Mesenchymal stem cell (in vitro differentiated cells and primary cell): ENCODE data around the gene MED20.

ENCODE experiments used
- DNase-seq: peaks from one replicate; pipeline ENCODE4 v3.0.0-alpha.2; 2013
- H2AFZ ChIP-seq: one replicate; pipeline ENCODE4 v1.6.1; 2013; ENCODE audit warnings: low read depth, mild to moderate bottlenecking, control low read depth, inconsistent platforms, low read length, moderate library complexity
- H2AK5ac ChIP-seq: 2 replicates; pipeline ENCODE4 v1.6.1; 2013; ENCODE audit warnings: low read length, moderate library complexity, mild to moderate bottlenecking, inconsistent platforms; ENCODE audit not compliant: severe bottlenecking
- H2BK120ac ChIP-seq: one replicate; pipeline ENCODE4 v1.6.1; 2013; ENCODE audit warnings: low read depth, mild to moderate bottlenecking, inconsistent platforms, low read length, moderate library complexity
- H2BK12ac ChIP-seq, 2 experiments: one replicate each; pipeline ENCODE4 v1.6.1; 2013; ENCODE audit warnings: inconsistent platforms in 2 of 2, low read length in 2 of 2, mild to moderate bottlenecking in 2 of 2, moderate library complexity in 2 of 2, control low read depth in 1 of 2
- H2BK15ac ChIP-seq: one replicate; pipeline ENCODE4 v1.6.1; 2013; ENCODE audit warnings: mild to moderate bottlenecking, low read depth, inconsistent platforms; ENCODE audit not compliant: poor library complexity, severe bottlenecking
- H2BK5ac ChIP-seq: 2 replicates; pipeline ENCODE4 v1.6.1; 2013; ENCODE audit warnings: low read depth, mild to moderate bottlenecking, low read length, control low read depth, inconsistent platforms; ENCODE audit not compliant: poor library complexity, severe bottlenecking
- H3K14ac ChIP-seq, 2 experiments: one replicate each; pipeline ENCODE4 v1.6.1; 2013; ENCODE audit warnings: inconsistent platforms in 2 of 2, low read length in 2 of 2, control low read depth in 1 of 2, mild to moderate bottlenecking in 1 of 2, moderate library complexity in 1 of 2
- H3K18ac ChIP-seq, 2 experiments: one replicate each; pipeline ENCODE4 v1.6.1; 2013; ENCODE audit warnings: inconsistent platforms in 2 of 2, low read length in 2 of 2, control low read depth in 1 of 2, low read depth in 1 of 2, mild to moderate bottlenecking in 1 of 2
- H3K23ac ChIP-seq, 2 experiments: one replicate each; pipeline ENCODE4 v1.6.1; 2013; ENCODE audit warnings: inconsistent platforms in 2 of 2, low read length in 2 of 2, mild to moderate bottlenecking in 2 of 2, moderate library complexity in 2 of 2, control low read depth in 1 of 2
- H3K27ac ChIP-seq: 2 replicates; pipeline ENCODE4 v1.5.1; 2013; ENCODE audit warnings: mild to moderate bottlenecking, moderate library complexity, low read length, control low read depth, inconsistent platforms; ENCODE audit not compliant: poor library complexity, severe bottlenecking
- H3K27me3 ChIP-seq, 2 experiments: 2 replicates each; pipeline versions ENCODE4 v1.6.1 to v1.7.0; 2013; ENCODE audit warnings: low read length in 2 of 2, mild to moderate bottlenecking in 2 of 2, moderate library complexity in 2 of 2, control low read depth in 1 of 2, inconsistent platforms in 1 of 2; ENCODE audit not compliant: control insufficient read depth in 1 of 2, insufficient read depth in 1 of 2
- H3K36me3 ChIP-seq, 2 experiments: 2 replicates each; pipeline versions ENCODE4 v1.6.1 to v1.7.0; 2013; ENCODE audit warnings: low read length in 2 of 2, control low read depth in 1 of 2, inconsistent platforms in 1 of 2, low read depth in 1 of 2, mild to moderate bottlenecking in 1 of 2; ENCODE audit not compliant: insufficient read depth in 2 of 2, control insufficient read depth in 1 of 2
- H3K4ac ChIP-seq, 2 experiments: one replicate each; pipeline ENCODE4 v1.6.1; 2013; ENCODE audit warnings: inconsistent platforms in 2 of 2, low read length in 2 of 2, mild to moderate bottlenecking in 2 of 2, moderate library complexity in 2 of 2, control low read depth in 1 of 2, low read depth in 1 of 2
- H3K4me1 ChIP-seq: 2 replicates; pipeline ENCODE4 v1.6.1; 2013; ENCODE audit warnings: low read depth, low read length, control low read depth; ENCODE audit not compliant: control insufficient read depth, insufficient read depth
- H3K4me2 ChIP-seq: 2 replicates; pipeline ENCODE4 v1.6.1; 2013; ENCODE audit warnings: low read length, mild to moderate bottlenecking, inconsistent platforms; ENCODE audit not compliant: poor library complexity, severe bottlenecking
- H3K4me3 ChIP-seq, 2 experiments: 2 replicates each; pipeline versions ENCODE4 v1.5.1 to v1.7.0; 2013; ENCODE audit warnings: low read length in 2 of 2, mild to moderate bottlenecking in 2 of 2, control low read depth in 1 of 2, low read depth in 1 of 2; ENCODE audit not compliant: insufficient read depth in 1 of 2
- H3K79me1 ChIP-seq: replicated peaks from 2 replicates; pipeline ENCODE4 v1.6.1; 2013; ENCODE audit warnings: mild to moderate bottlenecking, control low read depth, low read length, inconsistent platforms; ENCODE audit not compliant: poor library complexity, severe bottlenecking
- H3K9ac ChIP-seq: 2 replicates; pipeline ENCODE4 v1.7.0; 2013; ENCODE audit warnings: mild to moderate bottlenecking, low read length, moderate library complexity
- H3K9me3 ChIP-seq: 2 replicates; pipeline ENCODE4 v1.7.0; 2013; ENCODE audit warnings: mild to moderate bottlenecking, low read length; ENCODE audit not compliant: control insufficient read depth
- H4K8ac ChIP-seq: one replicate; pipeline ENCODE4 v1.6.1; 2013; ENCODE audit warnings: inconsistent platforms, mild to moderate bottlenecking, low read length, moderate library complexity
- H4K91ac ChIP-seq: one replicate; pipeline ENCODE4 v1.6.1; 2013; ENCODE audit warnings: mild to moderate bottlenecking, low read length, inconsistent platforms
- WGBS: methylation state at CpG from one replicate; pipeline ENCODE4 v1.1.7; 2013; ENCODE audit warnings: mixed read lengths; 5-methylcytosine and 5-hydroxymethylcytosine counted together

MED20 gene

DNA sequence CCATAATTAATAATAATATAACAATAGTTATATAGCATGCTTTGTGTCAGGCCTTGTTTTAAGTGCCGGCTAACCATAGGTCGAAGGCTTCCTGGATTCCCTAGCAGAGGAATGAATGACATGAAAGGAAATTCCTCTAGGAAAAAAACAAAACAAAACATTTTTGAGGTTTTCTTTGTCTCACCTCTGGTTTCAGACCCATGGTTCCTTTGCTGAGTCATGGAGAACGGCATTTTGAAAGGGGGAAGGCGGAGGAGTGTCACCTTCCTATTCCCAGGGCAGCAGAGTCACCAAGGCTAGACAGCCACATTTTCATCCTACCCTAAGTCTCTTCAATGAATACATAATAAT lies 46.0 kb upstream of the MED20 start:
- no peak overlapping the region for H3K14ac ChIP-seq
- no peak overlapping the region for H3K4me2 ChIP-seq
- H3K27ac ChIP-seq, result peak overlapping the region; percentile 98
- H4K91ac ChIP-seq, result no peak overlapping the region
- no peak overlapping the region for H2BK12ac ChIP-seq
- peaks cover 16% of the 10 kb centered on the region for H3K4me1 ChIP-seq
- H3K4me3 ChIP-seq, result no peak overlapping the region
- no peak overlapping the region for H3K18ac ChIP-seq
- no peaks in the 10 kb centered on the region for H3K36me3 ChIP-seq
- H4K8ac ChIP-seq, result no peak overlapping the region
- H2BK15ac ChIP-seq, result no peak overlapping the region
- no CpG with 5 or more reads among the region's 4 CpGs for WGBS
- H3K4ac ChIP-seq, result no peak overlapping the region
- no peaks in the 10 kb centered on the region for H3K9me3 ChIP-seq
- H2AFZ ChIP-seq, result no peak overlapping the region
- H3K9ac ChIP-seq, result no peak overlapping the region
- H2BK5ac ChIP-seq, result no peak overlapping the region
- peak; percentile 55 for DNase-seq
- H3K79me1 ChIP-seq, result no peaks in the 10 kb centered on the region
- no peak overlapping the region for H2BK120ac ChIP-seq
- no peaks in the 10 kb centered on the region for H3K27me3 ChIP-seq
- H2AK5ac ChIP-seq, result no peak overlapping the region
- no peak overlapping the region for H3K23ac ChIP-seq

DNA sequence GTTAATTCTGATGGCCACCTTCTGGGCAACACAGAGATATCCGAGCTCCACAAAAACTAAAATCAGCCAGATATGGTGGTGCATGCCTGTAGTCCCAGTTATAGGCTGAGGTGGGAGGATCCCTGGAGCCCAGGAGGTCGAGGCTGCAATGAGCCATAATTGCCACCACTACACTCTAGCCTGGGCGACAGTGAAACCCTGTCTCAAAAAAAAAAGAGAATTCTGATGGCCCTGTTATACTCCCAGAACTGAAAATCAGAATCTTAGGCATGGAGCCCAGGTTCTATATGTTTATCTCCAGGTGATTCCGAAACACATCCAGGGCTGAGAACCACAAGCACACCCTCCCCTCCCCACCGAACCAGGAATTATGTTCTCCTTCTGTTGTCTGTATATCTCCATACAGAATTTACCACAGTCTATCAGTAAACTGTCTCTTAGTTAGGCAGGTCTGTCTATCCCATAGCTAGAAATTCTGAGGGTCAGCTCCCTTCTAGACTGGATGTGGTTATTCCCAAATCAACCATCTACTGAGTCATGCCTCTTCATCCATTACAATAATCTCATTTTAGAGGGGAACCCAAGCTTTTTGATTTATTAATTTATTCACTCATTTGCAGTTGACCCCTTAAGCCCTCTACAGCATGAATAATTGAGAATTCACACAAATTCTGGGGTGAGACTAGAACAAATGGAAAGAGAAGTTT lies 45.4 kb upstream of the MED20 start:
- Histone ChIP-seq H3K4me3 (no peak overlapping the region), H3K9ac (no peak overlapping the region), H3K4me2 (no peak overlapping the region), H4K8ac (no peak overlapping the region), H2BK120ac (no peak overlapping the region), H3K27ac (peak overlapping the region; percentile 98), H2BK15ac (no peak overlapping the region), H3K36me3 (no peaks in the 10 kb centered on the region), H3K4ac (no peak overlapping the region), H3K9me3 (no peaks in the 10 kb centered on the region), H3K79me1 (no peaks in the 10 kb centered on the region), H3K4me1 (peaks cover 19% of the 10 kb centered on the region), H3K27me3 (no peaks in the 10 kb centered on the region), H2BK12ac (no peak overlapping the region), H4K91ac (no peak overlapping the region), H3K14ac (no peak overlapping the region), H3K23ac (no peak overlapping the region), H3K18ac (no peak overlapping the region), H2BK5ac (peak overlapping the region; percentile 69), H2AFZ (no peak overlapping the region), H2AK5ac (peak overlapping the region; percentile 84)
- WGBS, result 88% methylated on average over 4 of the region's 5 CpGs
- DNase-seq, result no peak

DNA sequence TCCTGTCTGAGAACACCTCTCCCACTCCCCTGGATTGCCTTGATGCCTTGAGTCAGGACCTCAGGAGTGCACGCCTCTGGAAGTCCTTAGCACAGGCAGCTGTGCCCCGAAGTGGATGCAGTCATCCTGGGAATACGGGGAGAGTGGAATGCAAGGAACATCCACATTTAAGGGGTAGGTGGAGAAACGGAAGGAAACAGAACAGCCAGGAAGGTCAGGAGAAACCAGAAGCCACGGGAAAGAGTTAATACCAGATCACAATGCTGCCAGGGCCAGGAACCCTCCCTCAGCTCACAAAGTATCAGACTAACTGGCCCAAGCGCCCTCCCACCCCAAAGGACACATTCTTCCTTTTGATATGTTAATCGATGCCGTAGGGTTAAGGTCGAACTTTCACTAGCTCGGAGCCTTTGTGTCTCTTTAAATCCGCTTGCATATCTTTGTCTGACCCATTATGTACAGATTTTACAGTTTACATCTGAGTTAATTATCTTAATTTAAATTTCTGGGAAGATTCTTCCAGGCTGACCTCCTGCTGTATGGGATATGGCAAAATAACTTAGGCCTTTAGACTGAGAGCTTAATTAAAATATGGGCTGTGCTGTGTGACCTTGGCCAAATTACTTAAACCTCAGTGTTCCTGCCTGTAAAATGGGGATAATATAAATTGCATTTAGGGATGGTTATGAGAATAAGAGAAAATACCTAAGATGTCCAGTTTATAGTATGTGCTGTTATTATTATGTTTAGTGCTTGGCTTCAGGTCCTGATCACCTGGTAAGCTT lies 44.7 kb upstream of the MED20 start:
- DNase-seq, result no peak
- H3K79me1 ChIP-seq, result no peaks in the 10 kb centered on the region
- H3K4ac ChIP-seq, result peak overlapping the region in 1 of 2 experiments; percentile 46
- no peak overlapping the region for H2AFZ ChIP-seq
- no peaks in the 10 kb centered on the region for H3K36me3 ChIP-seq
- H3K23ac ChIP-seq, result no peak overlapping the region
- peak overlapping the region; percentile 69 for H2BK5ac ChIP-seq
- no peak overlapping the region for H3K14ac ChIP-seq
- H4K8ac ChIP-seq, result peak overlapping the region; percentile 33
- no peak overlapping the region for H3K9ac ChIP-seq
- no peak overlapping the region for H2BK15ac ChIP-seq
- no peak overlapping the region for H3K4me3 ChIP-seq
- peak overlapping the region; percentile 45 for H4K91ac ChIP-seq
- H3K9me3 ChIP-seq, result no peaks in the 10 kb centered on the region
- H2BK120ac ChIP-seq, result no peak overlapping the region
- WGBS, result 26% methylated on average over 10 of the region's 11 CpGs
- peak overlapping the region; percentile 0 to 1 for H3K18ac ChIP-seq
- H3K27ac ChIP-seq, result peak overlapping the region; percentile 98
- H3K4me1 ChIP-seq, result peaks cover 21% of the 10 kb centered on the region
- H2BK12ac ChIP-seq, result peak overlapping the region in 1 of 2 experiments; percentile 28
- H2AK5ac ChIP-seq, result peak overlapping the region; percentile 84
- no peak overlapping the region for H3K4me2 ChIP-seq
- no peaks in the 10 kb centered on the region for H3K27me3 ChIP-seq

DNA sequence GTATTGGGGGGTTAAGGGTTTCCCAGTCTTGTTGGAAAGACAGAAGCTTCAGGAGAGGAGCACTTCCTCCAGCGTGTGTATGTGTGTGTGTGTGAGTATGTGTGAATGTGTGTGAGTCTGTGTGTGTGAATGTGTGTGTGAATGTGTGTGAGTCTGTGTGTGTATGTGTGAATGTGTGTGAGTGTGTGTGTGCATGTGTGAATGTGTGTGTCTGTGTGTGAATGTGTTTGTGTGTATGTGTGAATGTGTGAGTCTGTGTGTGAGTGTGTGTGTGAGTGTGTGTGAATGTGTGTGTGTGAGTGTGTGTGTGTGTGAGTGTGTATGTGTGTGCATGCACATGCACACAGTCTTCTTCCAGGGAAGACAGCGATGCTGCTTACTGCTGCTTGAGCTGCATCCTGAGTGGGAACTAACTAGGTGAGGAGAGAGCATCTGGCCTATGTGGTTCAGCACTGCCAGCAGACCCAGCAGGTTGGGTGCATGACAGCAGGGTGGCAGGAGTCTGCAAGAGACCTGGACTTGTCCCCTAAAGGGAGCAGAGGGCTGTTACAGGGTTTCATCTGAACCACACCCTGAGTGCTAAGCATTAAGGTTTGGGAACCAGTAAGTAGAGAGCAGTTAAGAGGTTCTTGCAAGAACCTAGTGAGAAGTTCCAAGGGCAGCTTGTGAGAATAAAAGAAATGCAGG lies 43.4 kb upstream of the MED20 start:
- 68% methylated on average over 2 of the region's 2 CpGs for WGBS
- Histone ChIP-seq H2BK12ac (no peak overlapping the region), H3K23ac (no peak overlapping the region)

More for the DNA sequence above, 43.4 kb upstream of the MED20 start:
- no peak overlapping the region for H2BK15ac ChIP-seq
- H3K4ac ChIP-seq, result no peak overlapping the region
- no peak overlapping the region for H4K8ac ChIP-seq
- H2AK5ac ChIP-seq, result no peak overlapping the region
- H3K9ac ChIP-seq, result no peak overlapping the region
- H3K4me1 ChIP-seq, result peaks cover 20% of the 10 kb centered on the region
- H2BK5ac ChIP-seq, result no peak overlapping the region
- no peaks in the 10 kb centered on the region for H3K36me3 ChIP-seq
- H3K4me3 ChIP-seq, result no peak overlapping the region
- no peaks in the 10 kb centered on the region for H3K27me3 ChIP-seq
- H3K14ac ChIP-seq, result no peak overlapping the region
- H3K18ac ChIP-seq, result peak overlapping the region in 1 of 2 experiments; percentile 25
- H3K27ac ChIP-seq, result no peak overlapping the region
- no peak overlapping the region for H3K4me2 ChIP-seq
- H2BK120ac ChIP-seq, result no peak overlapping the region
- H2AFZ ChIP-seq, result no peak overlapping the region
- no peaks in the 10 kb centered on the region for H3K79me1 ChIP-seq
- peak overlapping the region; percentile 36 for H4K91ac ChIP-seq
- no peaks in the 10 kb centered on the region for H3K9me3 ChIP-seq
- DNase-seq, result no peak
